ENCODE data around the gene PTGR1. TPM values are rescaled to one million over a fixed set of nuclear protein-coding genes. Genes with fewer than 3 reads are reported as not detected.

The PTGR1 gene
- total and polyA plus RNA-seq, 2 experiments from 2014 or later, result 19.1 to 24.7 TPM

- Histone ChIP-seq H3K79me2 (replicated peaks; ENCODE audit: insufficient read depth) (peaks cover 68% of the 10 kb centered on the region), H2AFZ (no peak overlapping the region), H3K9me2 (ENCODE audit: insufficient read depth) (no peaks in the 10 kb centered on the region), H3K4me3 (no peak overlapping the region), H3K27ac (ENCODE audit: low read depth) (no peak overlapping the region), H4K20me1 (replicated peaks; ENCODE audit: insufficient read depth) (peaks cover 13% of the 10 kb centered on the region; the same call in 1 of the 2 replicates), H3K36me3 (ENCODE audit: insufficient read depth) (no peaks in the 10 kb centered on the region), H3K4me2 (peak overlapping the region; percentile 86; the same call in 1 of the 2 replicates), H3F3A (replicated peaks; ENCODE audit: low read depth) (no peaks in the 10 kb centered on the region), H3K4me1 (ENCODE audit: insufficient read depth) (peaks cover 8% of the 10 kb centered on the region), H3K27me3 (ENCODE audit: insufficient read depth) (no peaks in the 10 kb centered on the region)
- H3K27me3 Mint-ChIP-seq (ENCODE audit: insufficient read depth, low read depth, poor library complexity), result peaks cover 4% of the 10 kb centered on the region
- ATAC-seq (no peak), DNase-seq (ENCODE audit: low spot score) (no peak)
- no peaks in the 10 kb centered on the region for H3K9me3 Mint-ChIP-seq
- H3K4me1 Mint-ChIP-seq, result peaks cover 23% of the 10 kb centered on the region
- no peak overlapping the region for H3K27ac Mint-ChIP-seq
- no peaks in the 10 kb centered on the region for H3K36me3 Mint-ChIP-seq (ENCODE audit: low read depth)
- peak overlapping the region; percentile 95; the same call in 1 of the 3 replicates for H3K4me3 Mint-ChIP-seq
- no peak for TF ChIP-seq CREB1 (CRISPR knock-in tag; IDR thresholded peaks at IDR 0.05; ENCODE audit: low read depth)
- TF ChIP-seq ZNF462 (CRISPR knock-in tag; IDR thresholded peaks at IDR 0.05), result no peak
- TF ChIP-seq ETS1 (IDR thresholded peaks at IDR 0.05), result no peak
- no peak for TF ChIP-seq POLR2AphosphoS5 (IDR thresholded peaks at IDR 0.05; ENCODE audit: low read depth)
- TF ChIP-seq STAT1 (IDR thresholded peaks at IDR 0.05; ENCODE audit: unreplicated experiment), result no peak
- TF ChIP-seq JUNB (IDR thresholded peaks at IDR 0.05; ENCODE audit: unreplicated experiment), result no peak
- no peak for TF ChIP-seq ZNF114 (CRISPR knock-in tag; IDR thresholded peaks at IDR 0.05)
- no peak for TF ChIP-seq CTCF (conservative IDR thresholded peaks at IDR 0.05; ENCODE audit: low read depth in 2 of 2)
- no peak for TF ChIP-seq ZNF331 (CRISPR knock-in tag; IDR thresholded peaks at IDR 0.05; ENCODE audit: low read depth)
- TF ChIP-seq REST (IDR thresholded peaks at IDR 0.05; ENCODE audit: unreplicated experiment), result no peak
- TF ChIP-seq EZH2 (IDR thresholded peaks at IDR 0.05; ENCODE audit: low read depth, unreplicated experiment), result no peak
- TF ChIP-seq NANOG (IDR thresholded peaks at IDR 0.05; ENCODE audit: borderline replicate concordance), result no peak
- TF ChIP-seq EZH2phosphoT487 (IDR thresholded peaks at IDR 0.05; ENCODE audit: unreplicated experiment), result no peak
These were observed 33.9 kb upstream of the PTGR1 start for GRCh38 chr9:111633389-111633736.

All from GM23338 (cell line).